ENCODE measurements around the gene LOX. TPM values are rescaled to one million over a fixed set of nuclear protein-coding genes. Genes with fewer than 3 reads are reported as not detected.

Gene LOX
- total RNA-seq, 1 experiment from 2014 or later = 0.79 TPM

- WGBS (ENCODE audit: extremely low coverage, insufficient read length, low lambda C conversion rate) = no CpG with 5 or more reads among the region's 2 CpGs
These were observed 55.1 kb downstream of the LOX start for GRCh38 chr5:122022966-122023365.

More at GRCh38 chr5:122022966-122023365, 55.1 kb downstream of the LOX start:
- H2BK20ac ChIP-seq (ENCODE audit: low read depth, low read length, poor library complexity, severe bottlenecking) = no peak overlapping the region
- peaks cover 3 to 4% of the 10 kb centered on the region in 2 experiments; a peak in 3 of 4 replicates for H3K4me1 Mint-ChIP-seq
- H3K79me1 ChIP-seq (ENCODE audit: insufficient read depth, low read depth, low read length, poor library complexity, severe bottlenecking) = no peaks in the 10 kb centered on the region
- no peak overlapping the region for H4K8ac ChIP-seq (replicated peaks; ENCODE audit: insufficient read length, low read depth, low read length)
- H3K4ac ChIP-seq (ENCODE audit: low read depth, low read length) = no peak overlapping the region
- H3K23ac ChIP-seq (ENCODE audit: insufficient read length, low read depth, low read length) = no peak overlapping the region
- no peak overlapping the region for H4K5ac ChIP-seq (ENCODE audit: insufficient read length, low read depth, low read length)
- H3K14ac ChIP-seq (ENCODE audit: insufficient read depth, low read length) = no peak overlapping the region
- H2BK120ac ChIP-seq (ENCODE audit: low read depth, low read length, poor library complexity, severe bottlenecking) = no peak overlapping the region
- no peaks in the 10 kb centered on the region for H3K4me1 ChIP-seq (ENCODE audit: insufficient read depth, low read length)
- no peaks in the 10 kb centered on the region for H3K23me2 ChIP-seq (ENCODE audit: insufficient read length, low read depth, low read length, poor library complexity, severe bottlenecking)
- H4K20me1 ChIP-seq (ENCODE audit: control insufficient read depth, insufficient read depth, insufficient read length) = no peaks in the 10 kb centered on the region
- no peaks in the 10 kb centered on the region for H3K79me2 ChIP-seq (ENCODE audit: insufficient read depth, low read length)
- H3K56ac ChIP-seq (ENCODE audit: insufficient read length, low read depth, low read length) = no peak overlapping the region
- H3T11ph ChIP-seq (ENCODE audit: low read length) = no peak overlapping the region
- no peaks in the 10 kb centered on the region for H3K9me3 Mint-ChIP-seq
- peaks cover 21 to 53% (median 29%) of the 10 kb centered on the region in 3 experiments; a peak in 6 of 7 replicates for H3K36me3 Mint-ChIP-seq (ENCODE audit: insufficient read depth in 1 of 3, low read depth in 3 of 3)
- H2BK5ac ChIP-seq (ENCODE audit: insufficient read length, low read length) = no peak overlapping the region
- no peak overlapping the region; a peak in 1 of 7 replicates for H3K27ac Mint-ChIP-seq
- H3K9me3 ChIP-seq (ENCODE audit: control insufficient read depth, low read depth, low read length) = no peaks in the 10 kb centered on the region
- H3K27me3 Mint-ChIP-seq (ENCODE audit: low read depth) = no peaks in the 10 kb centered on the region
- H2AFZ ChIP-seq (ENCODE audit: low read length) = no peak overlapping the region
- H2BK12ac ChIP-seq (ENCODE audit: insufficient read length, low read depth, low read length) = no peak overlapping the region
- no peak overlapping the region for H3K9ac ChIP-seq (ENCODE audit: extremely low read depth, insufficient read length, low read length)
- H2BK15ac ChIP-seq (ENCODE audit: low read depth, low read length) = no peak overlapping the region
- H4K91ac ChIP-seq (ENCODE audit: insufficient read length, low read depth, low read length) = no peak overlapping the region
- no peak overlapping the region for H3K4me3 Mint-ChIP-seq
- no peak overlapping the region for H2AK5ac ChIP-seq (ENCODE audit: insufficient read length, low read length)
- H3K27ac ChIP-seq (ENCODE audit: insufficient read length, low read depth, low read length) = no peak overlapping the region
- H3K18ac ChIP-seq (ENCODE audit: insufficient read length, low read depth, low read length) = no peak overlapping the region
- TF ChIP-seq, protein P1, sequence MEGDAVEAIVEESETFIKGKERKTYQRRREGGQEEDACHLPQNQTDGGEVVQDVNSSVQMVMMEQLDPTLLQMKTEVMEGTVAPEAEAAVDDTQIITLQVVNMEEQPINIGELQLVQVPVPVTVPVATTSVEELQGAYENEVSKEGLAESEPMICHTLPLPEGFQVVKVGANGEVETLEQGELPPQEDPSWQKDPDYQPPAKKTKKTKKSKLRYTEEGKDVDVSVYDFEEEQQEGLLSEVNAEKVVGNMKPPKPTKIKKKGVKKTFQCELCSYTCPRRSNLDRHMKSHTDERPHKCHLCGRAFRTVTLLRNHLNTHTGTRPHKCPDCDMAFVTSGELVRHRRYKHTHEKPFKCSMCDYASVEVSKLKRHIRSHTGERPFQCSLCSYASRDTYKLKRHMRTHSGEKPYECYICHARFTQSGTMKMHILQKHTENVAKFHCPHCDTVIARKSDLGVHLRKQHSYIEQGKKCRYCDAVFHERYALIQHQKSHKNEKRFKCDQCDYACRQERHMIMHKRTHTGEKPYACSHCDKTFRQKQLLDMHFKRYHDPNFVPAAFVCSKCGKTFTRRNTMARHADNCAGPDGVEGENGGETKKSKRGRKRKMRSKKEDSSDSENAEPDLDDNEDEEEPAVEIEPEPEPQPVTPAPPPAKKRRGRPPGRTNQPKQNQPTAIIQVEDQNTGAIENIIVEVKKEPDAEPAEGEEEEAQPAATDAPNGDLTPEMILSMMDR (conservative IDR thresholded peaks at IDR 0.05) = no peak
- no peak overlapping the region for H3K4me2 ChIP-seq (ENCODE audit: insufficient read depth, insufficient read length, low read length)
- H3K27me3 ChIP-seq (ENCODE audit: insufficient read depth, low read length) = no peaks in the 10 kb centered on the region
- no peak for DNase-seq
